Chondrocyte (in vitro differentiated cells): ENCODE results near the gene SLN. TPM values are rescaled to one million over a fixed set of nuclear protein-coding genes. Genes with fewer than 3 reads are reported as not detected.

Experiments used
- DNase-seq: peaks from one replicate; pipeline ENCODE4 v3.0.0; 2021; ENCODE audit warnings: mixed read lengths, low spot score
- H3K27ac Mint-ChIP-seq: one replicate; pipeline ENCODE4 v1.8.0; 2021; ENCODE audit warnings: mild to moderate bottlenecking, moderate library complexity, mixed read lengths; ENCODE audit not compliant: unreplicated experiment
- H3K27me3 Mint-ChIP-seq: 2 replicates; pipeline ENCODE4 v1.8.0; 2021; ENCODE audit warnings: low read depth, mixed read lengths
- H3K36me3 Mint-ChIP-seq: 2 replicates; pipeline ENCODE4 v1.8.0; 2021; ENCODE audit warnings: low read depth, mixed read lengths
- H3K4me1 Mint-ChIP-seq: 2 replicates; pipeline ENCODE4 v1.8.0; 2021; ENCODE audit warnings: low read depth, mild to moderate bottlenecking, mixed read lengths
- H3K4me3 Mint-ChIP-seq: one replicate; pipeline ENCODE4 v1.8.0; 2021; ENCODE audit warnings: mild to moderate bottlenecking, moderate library complexity, mixed read lengths; ENCODE audit not compliant: unreplicated experiment
- H3K9me3 Mint-ChIP-seq: 2 replicates; pipeline ENCODE4 v1.8.0; 2021; ENCODE audit warnings: low read depth, mixed read lengths
- CTCF ChIP-seq: fragments of 200-600 bp; sonication (generic); IDR thresholded peaks from 2 replicates; pipeline ENCODE4 v1.5.0; 2021; ENCODE audit warnings: antibody characterized with exemption, mild to moderate bottlenecking, moderate library complexity
- total RNA-seq: library from RNA; stranded (reverse); gene quantifications from 3 replicates; pipeline ENCODE4 v1.2.1, GENCODE V29; 2021

The SLN gene
- total RNA-seq, 1 donor from 2014 or later = not detected

DNA sequence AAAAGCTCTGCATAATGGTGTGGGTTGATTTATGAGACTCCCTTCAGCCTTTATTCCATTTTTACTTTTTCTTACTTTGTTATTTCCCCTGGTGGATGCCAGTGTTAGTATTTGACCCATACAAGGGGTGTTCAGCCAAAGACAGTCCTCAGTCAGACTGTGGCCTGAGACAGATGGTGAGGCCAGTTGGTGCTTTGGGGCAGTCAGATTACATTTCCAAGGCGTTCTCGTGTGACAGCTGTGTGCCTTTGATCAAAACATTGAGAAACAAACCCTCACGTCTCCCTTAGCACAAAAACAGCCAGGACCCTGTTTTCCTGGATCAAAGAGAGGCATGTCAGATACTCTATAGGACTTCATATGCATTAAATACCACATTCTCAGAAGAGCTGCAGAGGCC, 31.3 kb upstream of the SLN start:
- no peak for TF ChIP-seq CTCF
- peaks cover 10% of the 10 kb centered on the region for H3K9me3 Mint-ChIP-seq
- no peak overlapping the region for H3K27ac Mint-ChIP-seq

DNA sequence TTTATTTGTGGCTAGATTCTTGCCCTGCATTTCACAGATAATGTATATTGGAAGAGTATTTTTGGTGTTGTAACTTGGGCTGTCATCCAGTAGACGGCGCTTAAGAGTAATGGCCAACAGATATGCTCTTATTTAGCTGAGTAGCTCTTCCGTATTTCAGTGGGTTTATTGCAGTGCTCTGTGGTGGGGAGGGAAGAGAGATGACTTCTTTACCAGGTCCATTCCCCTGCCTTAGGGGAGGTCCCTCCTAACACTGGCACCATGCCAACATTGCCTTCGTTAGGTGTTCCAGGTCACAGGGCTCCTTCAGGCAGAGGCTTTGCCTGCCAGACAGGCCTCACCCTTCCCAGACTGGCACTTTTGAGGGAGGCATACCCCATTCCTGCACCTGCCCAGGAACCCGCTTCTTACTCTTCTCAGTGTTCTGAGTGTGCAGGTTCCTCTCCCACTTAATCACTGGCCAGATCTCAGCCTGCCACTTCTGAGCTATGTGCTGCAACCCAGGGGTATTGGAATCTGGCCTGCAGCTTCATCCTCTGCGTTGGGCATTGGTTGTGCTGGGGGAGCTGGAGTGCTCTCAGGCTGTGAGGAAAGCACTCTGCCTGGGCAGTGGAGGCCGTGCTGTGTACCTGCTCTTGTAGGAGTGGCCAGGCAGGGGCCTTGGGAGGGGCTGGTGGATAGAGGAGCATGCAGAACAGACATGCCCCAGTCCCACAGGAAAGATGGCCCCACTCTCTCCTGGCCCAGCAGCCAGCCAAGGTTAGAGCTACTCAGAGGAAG, 29.4 kb upstream of the SLN start:
- Mint-ChIP-seq H3K9me3 (peaks cover 10% of the 10 kb centered on the region), H3K4me3 (no peak overlapping the region), H3K27ac (no peak overlapping the region), H3K27me3 (peaks cover 4% of the 10 kb centered on the region), H3K36me3 (no peaks in the 10 kb centered on the region), H3K4me1 (no peaks in the 10 kb centered on the region)
- peak; percentile 73 for TF ChIP-seq CTCF
- no peak for DNase-seq

More for the DNA sequence above, 31.3 kb upstream of the SLN start:
- Mint-ChIP-seq H3K4me1 (no peaks in the 10 kb centered on the region), H3K36me3 (no peaks in the 10 kb centered on the region), H3K4me3 (no peak overlapping the region), H3K27me3 (peaks cover 5% of the 10 kb centered on the region)
- DNase-seq = no peak

DNA sequence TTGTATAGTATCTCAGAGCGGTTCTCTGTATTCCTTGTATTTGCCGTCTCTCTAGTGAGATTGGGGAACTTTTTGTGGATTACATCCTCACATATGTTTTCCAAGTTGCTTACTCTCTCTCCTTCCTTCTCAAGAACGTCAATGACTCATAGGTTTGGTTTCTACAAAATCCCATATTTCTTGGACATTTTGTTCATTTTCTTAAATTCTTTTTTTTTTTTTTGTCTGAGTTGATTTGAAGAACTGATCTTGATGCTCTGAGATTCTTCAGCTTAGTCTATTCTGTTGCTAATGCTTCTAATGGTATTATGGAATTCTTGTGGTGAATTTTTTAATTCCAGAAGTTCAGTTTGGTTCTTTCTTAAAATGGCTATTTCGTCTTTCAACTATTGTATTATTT, 28.4 kb upstream of the SLN start:
- no peak overlapping the region for H3K4me3 Mint-ChIP-seq
- TF ChIP-seq CTCF = no peak
- H3K4me1 Mint-ChIP-seq = no peaks in the 10 kb centered on the region
- peaks cover 6% of the 10 kb centered on the region for H3K27me3 Mint-ChIP-seq
- peaks cover 10% of the 10 kb centered on the region for H3K9me3 Mint-ChIP-seq
- H3K27ac Mint-ChIP-seq = no peak overlapping the region
- DNase-seq = no peak
- no peaks in the 10 kb centered on the region for H3K36me3 Mint-ChIP-seq

DNA sequence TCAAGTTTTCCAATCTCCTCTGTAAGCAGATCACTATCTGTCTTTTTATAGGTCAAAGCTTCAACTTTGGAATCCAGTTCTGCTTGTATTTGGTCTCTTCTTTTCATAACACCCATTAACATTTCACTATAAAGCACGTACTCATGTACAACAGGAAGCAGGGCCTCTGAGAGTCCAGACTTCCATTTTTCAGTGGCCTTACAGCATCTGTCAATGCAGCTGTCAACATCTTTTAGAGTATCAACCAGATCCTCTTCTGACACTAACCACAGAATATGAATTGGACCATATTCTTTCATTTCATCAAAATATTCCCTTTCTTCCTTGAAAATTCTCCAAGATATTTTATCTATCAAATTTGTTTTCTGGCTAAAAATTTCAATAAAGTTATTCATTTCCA, 24.7 kb upstream of the SLN start:
- Mint-ChIP-seq H3K4me1 (no peaks in the 10 kb centered on the region), H3K9me3 (peaks cover 10% of the 10 kb centered on the region), H3K4me3 (no peak overlapping the region), H3K27me3 (peaks cover 24% of the 10 kb centered on the region), H3K36me3 (no peaks in the 10 kb centered on the region), H3K27ac (no peak overlapping the region)
- DNase-seq = no peak
- TF ChIP-seq CTCF = no peak

- Mint-ChIP-seq H3K4me1 (no peaks in the 10 kb centered on the region), H3K36me3 (no peaks in the 10 kb centered on the region), H3K27ac (no peak overlapping the region), H3K27me3 (peaks cover 35% of the 10 kb centered on the region), H3K4me3 (no peak overlapping the region), H3K9me3 (no peaks in the 10 kb centered on the region)
- no peak for TF ChIP-seq CTCF
- DNase-seq = no peak
Measured at GRCh38 chr11:107733518-107733917, 21.7 kb upstream of the SLN start.
